Stimulated activated CD4-positive, alpha-beta T cell treated with anti-CD3 and anti-CD28 coated beads, TNF-alpha, amount 100 ng/mL, for 1 hour (primary cell): ENCODE data around the gene IVD.

ENCODE experiments used
- DNase-seq, 3 donors: peaks; one replicate each; pipeline ENCODE4 v3.0.0-alpha.2; 2020; ENCODE audit warnings: low read depth in 3 of 3, low spot score in 1 of 3

IVD gene

GRCh38 chr15:40456299-40456712 lies 50.7 kb downstream of the IVD start:
- DNase-seq, result no peak

- DNase-seq, result no peak
These were observed 51.1 kb downstream of the IVD start for GRCh38 chr15:40456738-40457137.

GRCh38 chr15:40458495-40459371 lies 53.1 kb downstream of the IVD start:
- no peak for DNase-seq

GRCh38 chr15:40459391-40460015 lies 53.9 kb downstream of the IVD start:
- no peak for DNase-seq

GRCh38 chr15:40460404-40460803 lies 54.8 kb downstream of the IVD start:
- DNase-seq, result no peak

GRCh38 chr15:40461958-40462357 lies 56.4 kb downstream of the IVD start:
- DNase-seq, result no peak

GRCh38 chr15:40463279-40463678 lies 57.7 kb downstream of the IVD start:
- DNase-seq, result no peak

GRCh38 chr15:40463886-40464545 lies 58.4 kb downstream of the IVD start:
- DNase-seq, result no peak

GRCh38 chr15:40464595-40465185 lies 59.1 kb downstream of the IVD start:
- DNase-seq, result no peak

- DNase-seq, result no peak
These were observed 60.3 kb downstream of the IVD start for GRCh38 chr15:40465939-40466338.

GRCh38 chr15:40466426-40467260 lies 61.0 kb downstream of the IVD start:
- DNase-seq, result no peak

- no peak for DNase-seq
These were observed 61.6 kb downstream of the IVD start for GRCh38 chr15:40467261-40467615.

GRCh38 chr15:40468898-40469331 lies 63.3 kb downstream of the IVD start:
- no peak for DNase-seq

- no peak for DNase-seq
These were observed 64.3 kb downstream of the IVD start for GRCh38 chr15:40469776-40470390.

GRCh38 chr15:40470423-40471104 lies 65.0 kb downstream of the IVD start, which contains the start of gene CHST14:
Gene CHST14 (plus strand): TSS chr15:40470984. CDS start chr15:40471214, 230 bp downstream.
- DNase-seq, result peak in 2 of 3 donors; percentile 22 to 49
